Astrocyte of the hippocampus (primary cell): ENCODE measurements around the gene CTIF.
"Not testable (repeated sequence)": the region's sequence is repeated elsewhere in the genome, so short reads cannot be mapped to it uniquely, and the experiment has no call there.

Experiments used
- DNase-seq: peaks from one replicate; pipeline ENCODE4 v3.0.0; 2011; ENCODE audit warnings: low read depth, low spot score

CTIF gene

DNA sequence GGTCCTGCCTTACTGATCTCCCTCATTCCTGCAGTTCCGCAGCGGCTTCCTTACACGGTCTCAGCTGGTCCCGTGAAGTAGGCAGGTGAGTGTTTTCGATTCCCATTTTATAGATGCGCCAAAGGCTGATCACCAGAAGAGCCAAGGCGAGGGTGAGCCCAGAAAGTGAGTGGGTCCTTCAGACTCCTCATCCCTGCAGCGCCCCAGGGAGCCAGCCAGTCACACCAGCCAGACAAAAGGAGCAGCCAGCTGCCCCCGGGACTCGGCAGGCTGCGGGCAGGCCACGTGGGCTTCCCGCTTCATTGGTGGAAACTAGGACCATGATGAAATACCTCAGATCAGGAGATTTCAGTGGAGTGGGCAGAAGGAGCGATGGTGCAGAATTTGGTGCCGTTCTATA is 326.0 kb downstream of the CTIF start:
- DNase-seq = no peak

DNA sequence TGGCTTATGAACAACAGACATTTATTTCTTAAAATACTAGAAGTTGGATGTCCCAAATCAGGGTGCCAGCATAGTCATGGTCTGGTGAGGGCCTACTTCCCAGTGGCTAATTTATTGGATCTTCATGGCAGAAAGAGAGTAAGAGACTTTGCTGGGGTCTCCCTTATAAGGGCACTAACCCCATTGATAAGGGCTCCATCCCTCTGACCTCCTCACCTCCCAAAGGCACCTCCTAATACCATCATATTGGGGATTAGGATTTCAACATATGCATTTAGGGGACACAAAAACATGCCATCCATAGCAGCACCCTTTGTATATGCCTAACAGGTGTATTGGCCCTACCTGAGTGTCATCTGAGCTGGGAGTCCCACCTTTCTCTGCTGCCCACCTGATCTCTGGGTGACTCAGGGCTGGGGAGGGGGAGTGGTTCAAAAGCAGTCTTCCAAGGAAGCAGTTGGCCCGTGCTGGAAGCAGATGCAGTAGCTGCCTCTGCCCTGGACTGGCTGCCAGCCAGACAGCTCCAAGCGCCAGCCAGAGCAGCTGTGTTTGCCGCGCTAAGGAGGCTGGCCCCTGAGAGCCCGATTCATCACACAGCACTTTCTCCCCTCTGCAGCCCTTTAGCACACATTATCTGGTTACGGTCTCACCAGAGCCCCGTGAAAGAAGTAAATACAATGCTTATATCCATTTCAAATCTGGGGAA is 327.4 kb downstream of the CTIF start:
- peak; percentile 78 for DNase-seq

DNA sequence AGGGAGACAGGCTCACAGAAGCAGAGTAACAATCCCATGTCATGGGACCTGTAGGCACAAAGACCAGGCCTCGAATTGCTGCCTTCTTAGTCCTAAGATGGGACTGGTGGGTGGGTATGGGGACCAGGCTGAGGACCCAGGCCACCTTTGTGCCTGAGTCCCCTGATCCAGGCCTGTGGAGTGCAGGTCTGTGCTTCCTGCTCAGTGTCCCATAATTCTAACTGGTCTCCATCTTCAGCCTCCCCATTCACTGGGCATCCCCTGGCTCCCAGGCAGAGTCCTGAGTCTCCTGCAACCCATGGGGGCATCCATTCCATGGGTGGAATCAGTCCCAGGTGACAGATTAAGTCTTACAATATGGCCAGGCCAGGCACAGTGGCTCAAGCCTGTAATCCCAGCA is 328.0 kb downstream of the CTIF start:
- DNase-seq = no peak

DNA sequence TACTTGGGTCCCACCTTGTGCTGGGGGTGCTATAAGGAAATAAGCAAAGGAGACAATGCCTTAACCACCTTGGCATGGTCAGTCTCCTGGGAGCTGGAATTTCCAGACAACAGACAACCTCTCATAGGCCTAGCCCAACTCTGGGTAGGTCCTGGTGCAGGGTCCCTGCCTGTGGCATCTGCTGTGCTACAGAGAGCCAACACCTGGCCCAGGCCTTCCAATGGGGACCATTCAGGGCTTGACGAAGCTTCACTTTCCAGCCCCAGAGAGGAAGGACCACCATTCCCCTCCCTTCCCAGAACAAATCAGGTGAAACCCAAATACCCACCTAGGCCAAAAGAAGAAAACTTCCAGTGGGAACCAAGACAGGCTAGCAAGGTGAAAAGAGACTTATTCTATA is 329.1 kb downstream of the CTIF start:
- no peak for DNase-seq

DNA sequence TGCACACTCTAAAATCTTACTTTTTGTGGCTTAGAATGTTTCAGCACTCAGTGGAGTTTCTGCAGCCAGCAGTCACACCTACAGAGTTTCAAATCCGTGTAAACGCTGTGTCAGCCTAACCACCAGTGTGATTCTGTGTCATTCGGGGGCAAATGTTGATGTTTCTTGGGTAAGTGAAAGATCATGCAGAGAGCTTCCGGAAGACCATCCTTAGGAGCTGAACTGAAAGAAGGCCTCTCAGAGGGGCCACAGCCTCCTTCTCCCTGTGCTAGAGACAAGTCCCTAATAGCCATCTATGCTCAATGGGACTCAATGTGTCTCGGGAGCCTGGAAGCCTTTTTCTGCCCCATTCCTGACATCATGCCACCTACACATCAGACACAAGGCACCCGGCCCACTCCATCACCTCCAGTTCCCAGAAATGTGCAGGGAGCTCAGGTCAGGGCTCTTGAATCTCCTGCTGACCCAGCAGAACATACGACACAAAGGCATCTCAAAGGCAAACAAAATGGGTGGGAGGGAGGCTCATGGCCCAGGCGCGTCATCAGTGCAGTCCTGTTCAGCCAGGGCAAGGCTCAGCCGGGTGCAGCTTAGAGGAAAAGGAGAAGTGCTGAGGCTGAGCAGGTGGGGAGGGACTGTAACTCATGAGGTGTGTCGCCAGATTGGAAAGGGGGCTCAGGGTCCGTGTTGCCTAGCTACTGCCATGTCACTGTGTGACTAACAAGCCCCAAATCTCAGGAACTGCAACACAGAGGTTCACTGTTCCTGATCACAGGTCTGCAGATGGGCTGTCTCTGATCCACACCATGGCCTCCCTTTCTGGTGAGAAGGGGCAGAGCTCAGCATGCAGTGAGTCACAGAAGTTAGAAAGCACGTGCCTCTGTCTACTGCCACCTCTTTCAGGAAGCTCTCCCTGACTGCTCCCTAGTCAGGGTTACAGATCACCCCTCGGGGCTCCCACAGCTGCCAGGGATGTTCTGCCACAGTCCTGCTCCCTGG is 329.9 kb downstream of the CTIF start:
- no peak for DNase-seq

DNA sequence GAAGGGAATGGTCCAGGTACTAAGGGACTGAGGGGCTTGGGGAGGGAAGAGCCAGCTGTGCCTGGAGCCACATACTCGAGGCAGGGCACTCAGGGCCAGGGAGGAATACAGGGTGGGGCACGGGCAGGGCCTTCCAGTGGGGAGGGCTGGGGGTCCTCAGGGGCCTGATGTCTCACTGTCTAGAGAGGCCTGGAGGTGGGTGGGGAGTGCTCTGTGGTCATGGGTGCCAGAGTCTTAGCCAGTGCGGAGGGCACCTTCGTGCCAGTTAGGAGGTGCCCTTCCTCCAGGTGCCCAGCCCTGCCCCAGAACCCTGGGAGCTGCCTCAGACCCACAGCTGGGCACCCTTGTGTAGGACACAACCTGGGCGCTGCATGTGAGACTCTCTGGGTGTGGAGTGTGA is 330.8 kb downstream of the CTIF start:
- no peak for DNase-seq

DNA sequence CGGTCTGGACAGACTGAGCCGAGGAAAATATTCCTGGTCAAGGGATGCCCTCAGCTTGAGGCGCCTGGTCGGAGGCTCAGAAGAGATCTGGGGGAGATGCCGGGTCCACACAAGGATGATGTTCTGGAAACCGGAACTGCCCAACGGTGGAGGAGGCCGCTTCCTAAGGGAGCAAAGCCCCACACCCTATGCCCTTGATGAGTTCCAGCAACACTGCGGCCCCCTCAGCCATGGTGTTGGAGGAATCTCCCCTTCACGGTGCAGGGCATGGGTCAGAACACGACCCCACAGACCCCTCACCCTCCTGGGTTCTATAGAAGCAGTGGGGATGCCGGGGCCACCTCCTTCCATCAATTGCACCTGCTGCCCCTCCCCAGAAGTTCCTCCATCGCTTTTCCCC is 332.1 kb downstream of the CTIF start:
- not testable (repeated sequence) for DNase-seq

DNA sequence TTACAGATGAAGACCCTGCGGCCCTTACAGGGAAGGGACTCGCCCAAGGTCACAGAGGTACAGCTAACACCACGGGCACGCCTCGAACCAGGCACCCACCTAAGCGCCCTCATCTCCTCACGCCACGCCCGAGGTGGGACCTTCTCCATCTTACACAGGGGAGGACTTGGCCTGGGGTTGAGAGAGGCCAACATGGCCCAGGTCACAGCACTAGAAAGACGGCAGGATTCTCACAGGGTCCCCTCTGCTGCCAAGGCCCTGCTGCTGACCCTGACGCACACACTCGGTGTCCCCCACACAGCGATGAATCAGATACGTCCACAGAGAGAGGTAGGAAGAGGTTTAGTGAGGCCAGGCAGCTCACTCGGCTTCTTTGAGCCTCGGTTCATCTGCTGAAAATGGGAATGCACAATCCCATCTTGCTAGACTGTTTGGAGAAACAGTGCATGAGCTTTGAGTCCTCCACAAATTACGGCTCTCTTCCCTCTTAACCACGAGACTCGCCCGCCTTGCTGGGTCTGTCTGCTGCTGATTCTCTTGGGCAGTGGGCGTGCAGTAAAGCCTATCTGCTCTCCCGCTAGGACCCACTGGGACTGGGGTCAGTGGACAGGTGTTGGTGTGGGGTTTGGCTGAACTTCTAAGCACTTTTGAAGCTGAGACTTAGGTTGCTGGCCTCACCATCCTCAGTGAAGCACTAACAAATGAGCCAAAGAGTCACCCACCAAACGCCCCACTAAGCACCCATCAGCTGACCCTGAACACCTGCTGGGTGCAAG is 332.7 kb downstream of the CTIF start:
- DNase-seq = no peak

DNA sequence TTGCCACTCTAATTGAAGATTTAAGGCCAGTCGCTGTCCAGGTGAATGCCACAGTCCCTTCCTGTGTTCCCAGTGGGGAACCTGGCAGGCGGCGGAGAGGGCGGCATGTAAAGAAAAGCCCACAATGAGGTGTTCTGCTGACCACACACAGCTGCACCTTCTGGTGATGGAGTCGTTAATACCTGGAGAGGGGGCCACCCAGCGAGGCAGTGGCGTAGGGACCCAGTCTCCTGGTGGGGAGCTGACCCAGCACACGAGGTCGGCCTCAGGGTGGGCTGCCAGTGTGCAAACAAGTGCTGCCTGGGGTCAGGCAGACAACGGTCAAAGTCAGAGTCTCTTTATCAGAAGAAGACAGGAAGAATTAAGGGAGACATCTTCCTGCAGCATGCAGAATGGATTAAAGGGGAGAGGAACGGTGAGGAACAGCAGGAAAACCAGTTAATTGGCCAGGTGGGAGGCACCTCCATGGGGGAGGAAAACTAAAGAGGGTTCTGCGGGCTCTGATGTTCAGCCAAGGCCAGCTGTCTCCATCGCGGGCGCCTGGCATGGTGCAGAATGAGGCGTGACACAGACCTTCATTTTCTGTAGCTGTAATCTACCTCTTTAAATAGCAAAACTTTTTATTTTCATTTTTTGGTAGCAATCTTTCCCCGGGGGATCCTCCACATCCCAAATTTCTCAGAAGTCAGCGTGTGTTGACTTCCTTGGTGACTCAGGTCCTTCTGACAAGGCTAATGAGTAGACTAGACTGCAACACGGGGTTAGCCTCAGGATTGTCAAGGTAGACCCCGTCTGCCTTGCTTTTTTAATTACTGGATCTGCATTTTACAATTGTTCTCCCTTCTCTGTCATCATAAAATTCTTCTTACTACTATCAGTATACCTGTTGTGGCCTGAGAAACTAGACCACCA is 333.7 kb downstream of the CTIF start:
- DNase-seq = no peak

DNA sequence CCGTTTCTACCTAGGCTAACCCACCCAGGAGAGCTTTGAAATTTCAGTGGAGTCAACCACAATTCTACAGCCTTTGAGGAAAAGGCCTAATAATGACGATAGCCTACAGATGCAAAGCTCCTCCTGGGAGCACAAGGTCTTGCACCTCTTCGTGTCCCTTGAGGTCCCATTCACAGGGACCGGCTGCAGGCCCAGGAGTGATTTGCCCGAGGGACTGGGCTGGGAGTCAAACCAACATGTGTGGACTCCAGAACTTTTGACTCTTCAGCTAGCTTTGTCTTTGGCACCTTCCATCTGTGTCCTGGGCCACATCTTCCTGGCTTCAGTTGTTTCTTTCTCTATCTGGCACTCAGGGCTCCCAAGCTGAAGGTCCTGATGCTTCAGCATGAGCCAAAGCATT is 335.4 kb downstream of the CTIF start:
- DNase-seq = no peak

DNA sequence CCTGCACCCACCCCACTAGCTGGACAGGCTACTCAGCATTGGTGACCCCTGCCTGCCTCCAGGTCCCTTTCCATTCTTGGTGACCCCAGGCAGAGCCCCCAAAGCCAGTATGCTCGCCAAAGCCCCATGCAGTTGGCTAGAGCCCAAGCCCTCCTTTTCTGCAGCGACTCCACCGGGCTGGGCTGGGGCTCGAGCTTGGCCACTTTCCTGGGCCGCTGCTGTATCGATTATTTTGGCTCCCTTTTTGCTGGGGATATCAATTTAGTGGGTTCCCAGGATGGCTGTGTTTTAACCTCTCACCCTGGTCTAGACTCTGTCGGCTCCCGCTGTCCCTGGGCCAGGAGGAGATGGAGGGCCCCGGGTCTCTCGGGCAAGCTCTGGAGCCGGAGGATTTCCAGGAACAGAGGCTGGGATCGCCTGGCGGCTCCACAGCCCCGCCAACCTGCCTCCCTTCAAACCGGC is 335.9 kb downstream of the CTIF start:
- no peak for DNase-seq

DNA sequence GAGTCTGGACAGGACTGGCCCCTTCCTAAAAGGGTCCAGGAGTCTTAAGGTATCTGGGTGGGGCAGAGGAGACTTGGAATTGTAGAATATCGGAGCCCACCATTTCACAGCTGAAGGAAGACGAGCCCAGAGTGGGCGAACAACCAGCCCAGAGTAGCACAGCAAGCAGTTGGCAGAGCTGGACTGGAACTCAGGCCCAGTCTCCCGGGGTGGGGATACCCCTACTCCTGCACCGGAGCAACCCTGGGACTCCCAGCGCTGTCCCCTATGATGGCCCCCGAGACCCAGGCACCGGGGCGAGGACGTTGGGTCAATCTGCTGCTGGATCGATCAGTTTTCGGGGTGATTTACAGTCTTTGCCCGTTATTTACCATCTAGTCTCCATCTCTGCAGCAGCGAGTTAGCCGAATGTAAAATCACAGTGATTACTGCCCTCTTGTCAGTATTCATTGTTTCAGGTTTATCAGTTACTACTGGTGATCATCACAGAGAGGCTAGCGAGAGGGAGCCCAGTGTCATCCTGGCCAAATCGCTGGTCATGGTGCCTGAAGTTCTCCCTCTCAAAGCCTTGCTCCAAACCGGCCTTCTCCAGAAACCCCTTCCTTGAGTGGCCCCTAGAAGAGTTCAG is 336.6 kb downstream of the CTIF start:
- DNase-seq = no peak

DNA sequence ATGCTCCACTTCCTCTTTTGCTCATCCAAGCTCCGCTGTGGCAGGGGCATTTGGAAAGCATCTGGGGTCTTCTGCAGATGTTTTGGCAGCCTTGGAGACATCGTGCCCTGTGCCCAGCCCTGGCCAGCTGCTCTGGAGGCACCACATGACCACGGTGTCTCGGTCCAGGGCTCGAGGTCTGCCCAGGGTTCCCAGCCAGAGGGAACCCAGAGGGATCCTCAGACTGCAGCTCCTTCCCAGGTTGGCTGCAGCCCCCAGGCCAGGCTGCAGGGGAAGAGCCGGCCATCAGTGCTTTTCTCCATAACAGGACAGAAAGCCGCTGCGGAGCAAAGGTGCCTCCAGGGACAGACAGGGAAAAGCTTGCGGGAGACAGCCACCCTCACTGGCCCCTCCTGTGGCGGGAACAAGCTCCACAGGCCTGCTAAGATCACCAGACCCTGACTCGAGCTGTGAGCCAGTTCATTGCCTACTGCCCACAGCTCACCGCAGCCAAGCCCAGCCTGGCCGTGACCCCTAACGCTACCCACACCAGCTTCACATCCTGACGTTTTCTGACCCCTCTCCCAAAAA is 337.2 kb downstream of the CTIF start:
- DNase-seq = no peak

DNA sequence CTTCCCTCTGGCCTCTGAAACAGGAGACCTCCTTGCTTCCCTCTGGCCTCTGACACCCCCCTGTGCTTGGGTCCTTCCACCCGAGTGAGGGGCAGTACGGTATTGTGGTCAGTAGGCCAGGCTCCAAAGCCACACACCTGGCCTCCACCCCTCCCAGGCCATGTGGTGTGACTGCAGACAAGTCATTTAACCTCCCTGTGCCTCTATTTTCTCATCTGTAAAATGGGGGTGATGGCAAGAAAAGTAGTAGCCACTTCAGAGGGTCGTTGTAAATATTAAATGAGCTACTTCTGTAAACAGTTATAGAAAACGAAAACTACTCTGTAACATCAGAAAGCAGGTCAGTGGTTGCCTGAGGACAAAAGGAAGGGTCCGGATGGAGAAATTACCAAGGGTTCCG is 337.8 kb downstream of the CTIF start:
- no peak for DNase-seq

DNA sequence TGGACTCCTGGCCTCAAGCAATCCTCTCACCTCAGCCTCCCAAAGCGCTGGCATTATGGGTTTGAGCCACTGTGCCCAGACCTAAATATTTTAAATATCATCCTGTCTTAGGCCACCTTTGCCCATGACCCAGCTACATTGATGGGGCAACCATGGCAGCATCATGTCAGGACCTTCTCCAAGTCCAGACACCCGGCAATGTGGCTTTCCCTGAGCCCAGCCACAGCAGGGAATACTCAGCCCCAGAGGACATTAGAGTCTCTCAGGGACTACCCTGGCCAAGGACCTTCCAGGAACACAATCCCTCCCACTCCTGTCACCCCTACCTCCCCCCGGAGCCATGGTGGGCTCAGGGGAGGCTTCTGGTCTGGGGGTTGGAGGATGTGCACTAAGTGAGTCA is 339.1 kb downstream of the CTIF start:
- DNase-seq = no peak

DNA sequence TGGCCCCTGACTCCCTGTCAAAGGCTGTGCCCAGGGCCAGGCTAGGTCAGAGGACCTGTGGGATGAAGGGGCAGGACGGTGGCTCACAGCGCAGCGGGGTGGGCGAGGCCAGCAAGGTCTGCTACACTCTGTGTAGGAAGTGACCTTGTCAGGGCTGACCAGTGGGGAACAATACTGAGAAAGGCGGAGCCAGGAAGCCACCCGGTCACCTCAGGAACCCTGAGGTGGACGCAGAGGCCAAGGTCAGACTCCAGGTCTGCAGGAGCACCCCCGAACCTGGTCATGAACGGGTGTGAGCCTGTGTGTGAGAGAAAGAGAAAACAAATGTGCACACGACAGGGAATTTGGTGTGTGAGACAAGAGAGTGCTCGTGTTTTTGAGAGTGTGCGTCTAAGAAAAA is 339.6 kb downstream of the CTIF start:
- no peak for DNase-seq

DNA sequence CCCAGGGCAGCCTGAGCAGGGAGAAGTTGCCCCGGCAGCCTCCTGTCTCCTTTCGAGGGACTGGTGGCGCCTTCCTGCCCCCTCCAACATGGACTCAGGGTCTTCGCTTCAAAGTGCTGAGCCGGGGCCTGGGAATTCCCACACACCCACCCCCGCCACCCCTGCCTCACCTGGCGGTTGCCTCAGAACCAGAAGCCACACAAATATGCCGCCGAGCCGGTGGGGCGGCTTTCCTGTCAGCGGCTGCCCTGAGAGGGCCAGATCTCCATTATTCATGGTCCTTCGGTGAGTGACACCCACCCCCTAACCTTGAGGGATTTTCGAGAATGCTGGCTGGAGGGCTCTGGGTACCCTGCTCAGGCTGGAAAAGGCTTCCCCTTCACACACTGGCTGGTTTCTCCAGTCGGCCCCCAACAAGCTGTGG is 340.2 kb downstream of the CTIF start:
- DNase-seq = no peak

DNA sequence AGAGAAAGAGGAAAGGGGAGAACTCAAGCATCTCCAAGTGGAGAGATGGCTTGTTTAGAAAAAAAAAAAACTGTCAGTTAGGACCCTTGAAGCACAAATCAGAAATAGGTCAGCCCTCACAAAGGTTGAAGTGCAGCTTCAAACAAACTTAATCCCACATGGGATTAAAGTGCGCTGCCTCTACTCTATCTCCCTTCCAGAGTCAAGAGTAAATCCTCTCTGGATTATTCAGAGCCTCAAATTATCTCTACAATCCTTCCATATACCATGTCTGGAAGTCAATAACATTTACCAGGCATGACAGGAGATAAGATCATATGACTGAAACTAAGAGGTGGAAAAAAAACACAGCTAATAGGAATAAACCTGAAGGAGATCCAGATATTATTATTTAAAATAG is 342.1 kb downstream of the CTIF start:
- DNase-seq = no peak

DNA sequence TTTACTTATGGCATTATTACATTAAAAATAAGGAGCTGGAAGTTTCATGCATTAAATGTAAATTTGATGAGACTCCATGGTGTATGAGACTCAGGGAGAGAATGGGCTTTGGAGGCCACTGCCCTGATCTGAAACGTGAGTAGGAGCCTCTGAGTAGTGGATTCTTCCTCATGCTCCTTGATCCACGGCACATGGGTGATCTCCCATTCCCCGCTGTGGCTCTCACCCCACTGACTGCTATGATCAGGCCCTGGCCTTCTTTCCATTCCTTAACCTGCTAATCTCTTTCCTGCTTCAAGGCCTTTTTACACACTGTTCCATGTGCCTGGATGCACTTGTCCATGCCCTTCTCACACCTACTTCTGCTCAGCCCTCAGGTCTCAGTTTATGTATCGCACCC is 343.5 kb downstream of the CTIF start:
- no peak for DNase-seq

DNA sequence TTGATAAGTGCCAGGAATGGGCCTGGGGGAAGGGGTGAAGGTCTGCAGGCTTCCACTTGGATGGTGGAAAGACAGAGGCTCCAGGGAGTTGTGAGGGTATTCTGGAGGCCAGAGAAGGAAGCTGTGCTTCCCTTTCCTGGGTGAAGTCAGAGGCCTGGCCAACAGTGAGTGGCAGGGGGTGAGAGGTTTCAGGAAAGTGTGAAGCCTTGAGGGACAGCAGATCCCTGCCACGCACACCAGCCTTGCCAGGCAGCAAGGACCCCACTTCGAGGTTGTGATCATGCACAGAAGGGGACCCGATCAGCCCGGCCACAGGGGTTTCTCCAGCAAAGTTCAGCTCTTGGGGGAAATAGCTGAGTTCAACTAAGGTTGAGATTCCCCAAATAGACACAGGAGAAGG is 345.5 kb downstream of the CTIF start:
- DNase-seq = no peak
